DMS114 treated with DMSO at 0.1 percent for 48 hours (cell line): ENCODE results near the gene LIX1.

ENCODE experiments used
- DNase-seq: peaks from one replicate; lab custom pipeline; 2025; ENCODE audit not compliant: unreplicated experiment; lab: John Stamatoyannopoulos, UW

Gene LIX1

GRCh38 chr5:97076098-97076497 is 66.3 kb downstream of the LIX1 start:
- no peak for DNase-seq

- no peak for DNase-seq
Observed at GRCh38 chr5:97075649-97076048, 66.8 kb downstream of the LIX1 start.

- no peak for DNase-seq
Observed at GRCh38 chr5:97074859-97075489, 67.4 kb downstream of the LIX1 start.

- no peak for DNase-seq
Observed at GRCh38 chr5:97073420-97073819, 69.0 kb downstream of the LIX1 start.

DNA sequence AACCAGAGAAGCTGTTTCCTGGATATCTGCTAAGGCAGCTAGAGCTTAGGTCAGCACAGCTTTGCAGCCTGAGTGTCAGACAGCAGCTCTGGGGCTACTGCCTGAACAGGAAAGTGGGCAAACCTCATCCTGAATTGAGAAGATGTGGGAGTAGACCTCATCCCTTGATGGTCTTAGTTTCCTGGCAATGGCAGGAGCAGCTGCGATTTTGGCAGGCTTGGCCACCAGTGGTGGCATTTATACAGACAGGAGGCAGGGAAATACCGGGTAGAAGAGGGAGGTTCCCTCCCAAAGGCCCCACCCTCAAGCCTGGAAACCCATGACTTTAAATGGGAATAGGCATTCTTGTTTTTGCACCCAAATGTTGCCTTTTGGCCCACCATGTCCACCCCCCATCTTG is 69.7 kb downstream of the LIX1 start:
- no peak for DNase-seq

GRCh38 chr5:97071993-97072392 is 70.4 kb downstream of the LIX1 start:
- DNase-seq, result no peak

GRCh38 chr5:97071101-97071500 is 71.3 kb downstream of the LIX1 start:
- DNase-seq, result no peak

DNA sequence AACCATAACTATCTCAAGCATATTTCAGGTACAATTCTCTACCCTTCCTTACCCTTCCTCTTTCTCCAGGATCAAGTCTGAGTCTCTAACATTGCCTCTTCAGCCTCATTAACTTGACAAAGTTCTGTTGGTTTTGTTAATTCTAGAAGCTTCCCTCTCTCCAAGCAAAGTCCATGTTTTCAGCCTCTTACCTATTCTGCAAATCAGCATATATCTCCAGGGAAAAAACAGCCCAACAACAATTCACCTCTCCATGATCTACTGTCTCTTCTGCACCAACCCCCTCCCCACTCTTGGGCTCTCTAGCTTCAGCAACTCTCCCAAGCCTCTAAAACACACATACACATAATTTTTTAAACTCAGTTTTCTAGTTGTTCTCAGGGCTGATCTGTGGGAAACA is 72.2 kb downstream of the LIX1 start:
- DNase-seq, result no peak

DNA sequence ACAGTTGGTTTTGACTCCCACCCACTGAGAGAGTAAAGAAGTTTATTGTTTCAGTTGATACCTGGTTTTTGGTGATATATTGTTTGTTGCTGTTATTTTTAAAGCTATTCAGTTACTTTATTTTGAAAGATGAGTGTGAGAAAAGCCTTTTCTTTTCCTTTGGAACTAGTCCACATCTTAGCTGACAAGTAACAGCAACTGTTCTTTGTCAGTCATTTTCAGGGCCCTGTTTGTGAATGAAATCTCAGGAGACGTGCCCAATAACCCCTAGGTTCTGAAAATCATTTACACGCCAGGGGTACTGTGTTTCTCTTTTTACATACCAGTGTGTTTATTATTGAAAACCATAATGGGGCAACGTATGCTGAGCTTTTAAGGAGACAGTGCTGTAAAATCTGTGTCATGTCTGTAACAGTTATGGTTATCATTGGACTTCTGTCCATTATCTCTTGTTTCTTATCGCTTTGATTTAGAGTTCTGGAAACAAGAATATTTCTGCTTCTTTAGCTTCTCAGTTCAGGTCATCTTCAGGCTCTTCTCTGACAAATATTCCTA is 75.0 kb downstream of the LIX1 start:
- no peak for DNase-seq

DNA sequence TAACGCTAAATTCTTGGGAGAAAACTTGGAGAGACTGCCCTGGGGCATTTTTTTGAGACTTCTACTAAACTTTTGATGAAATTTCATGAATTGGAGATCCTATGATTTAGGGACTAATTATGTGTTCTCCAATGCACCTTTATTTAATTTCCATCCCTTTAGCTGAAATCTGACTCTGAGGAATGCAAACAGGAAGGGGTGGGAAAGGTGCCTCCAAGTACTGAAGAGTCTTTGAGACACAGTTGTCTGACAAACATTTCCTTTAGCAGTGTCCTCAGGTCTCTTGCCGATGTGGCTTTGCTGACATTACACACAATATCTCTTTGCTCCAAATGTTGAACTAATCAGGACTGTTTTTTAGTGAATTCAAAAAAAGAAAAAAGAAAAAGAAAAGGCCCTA is 76.9 kb downstream of the LIX1 start:
- no peak for DNase-seq

DNA sequence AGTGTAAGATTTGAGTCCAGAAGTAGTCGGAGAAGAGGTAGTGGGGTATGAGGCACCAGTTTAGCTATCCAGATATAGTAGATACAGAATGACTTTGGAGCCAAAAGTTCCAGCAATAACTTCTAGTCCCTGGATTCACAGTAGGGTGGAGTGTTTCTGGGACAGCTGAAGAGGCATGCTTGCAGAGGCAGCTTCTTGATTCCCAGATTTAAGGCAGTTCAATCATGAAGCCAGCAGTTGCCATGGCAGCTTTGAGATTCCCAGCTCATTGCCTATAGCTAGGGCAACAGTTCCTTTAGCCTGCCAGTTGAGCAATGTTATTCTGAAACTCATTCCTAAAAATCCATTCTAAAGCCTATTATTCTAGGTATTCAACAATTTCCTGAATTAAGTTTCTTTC is 79.2 kb downstream of the LIX1 start:
- no peak for DNase-seq

DNA sequence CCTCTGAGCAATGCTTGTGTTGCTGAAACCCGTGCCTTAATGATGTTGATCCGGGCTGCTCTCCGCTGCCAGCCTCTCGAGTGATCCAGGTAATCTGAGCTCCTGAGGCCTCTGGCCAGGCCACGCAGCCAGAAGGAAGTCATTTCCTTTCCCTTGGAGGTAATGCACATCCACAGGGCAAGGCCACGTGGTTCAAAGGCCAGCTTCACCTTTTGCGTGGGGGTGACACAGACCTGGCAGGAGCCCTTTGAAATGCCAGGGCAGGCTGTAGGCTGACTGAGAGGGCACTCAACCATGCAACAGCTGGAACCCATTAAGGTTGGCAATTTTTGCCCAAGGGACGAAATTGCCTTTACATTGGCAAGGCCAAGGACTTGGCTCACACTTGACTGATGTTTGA is 80.4 kb downstream of the LIX1 start:
- no peak for DNase-seq

GRCh38 chr5:97056263-97056662 is 86.1 kb downstream of the LIX1 start:
- DNase-seq, result no peak

- no peak for DNase-seq
Observed at GRCh38 chr5:97049175-97049574, 93.2 kb downstream of the LIX1 start.

GRCh38 chr5:97047076-97047475 is 95.3 kb downstream of the LIX1 start:
- DNase-seq, result no peak

DNA sequence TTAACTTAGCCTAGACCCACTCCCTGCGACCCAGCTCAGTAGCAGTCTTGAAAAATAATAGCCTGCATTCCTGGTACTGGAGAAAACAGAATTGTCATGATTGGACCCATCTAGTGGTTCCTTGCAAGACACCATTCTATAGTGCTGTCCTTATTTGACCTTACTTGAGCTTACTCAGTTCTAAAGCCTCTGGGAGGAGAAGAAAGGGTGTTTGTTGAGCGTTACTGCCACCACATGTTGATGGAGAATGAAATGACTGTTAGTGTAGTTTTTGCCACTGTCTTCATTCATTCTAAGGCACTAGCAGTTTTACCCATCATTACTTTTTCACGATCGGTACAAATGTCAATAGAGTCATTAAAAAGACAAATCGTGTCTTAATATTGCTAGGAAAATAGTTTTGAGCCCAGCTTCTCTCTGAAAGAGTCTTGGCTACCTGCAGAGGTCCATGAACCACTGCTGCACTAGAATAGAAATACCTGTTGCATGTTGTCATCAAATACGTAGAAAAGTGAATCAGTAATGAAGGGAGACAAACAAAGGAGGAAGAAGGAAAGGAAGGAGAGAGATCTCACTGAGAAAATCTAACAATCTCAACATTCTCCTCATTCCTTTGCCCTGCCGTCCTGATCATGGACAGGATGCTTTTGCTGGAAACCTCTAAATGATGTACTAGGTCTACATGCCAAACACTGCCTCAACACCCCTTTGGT is 96.0 kb downstream of the LIX1 start:
- DNase-seq, result no peak

DNA sequence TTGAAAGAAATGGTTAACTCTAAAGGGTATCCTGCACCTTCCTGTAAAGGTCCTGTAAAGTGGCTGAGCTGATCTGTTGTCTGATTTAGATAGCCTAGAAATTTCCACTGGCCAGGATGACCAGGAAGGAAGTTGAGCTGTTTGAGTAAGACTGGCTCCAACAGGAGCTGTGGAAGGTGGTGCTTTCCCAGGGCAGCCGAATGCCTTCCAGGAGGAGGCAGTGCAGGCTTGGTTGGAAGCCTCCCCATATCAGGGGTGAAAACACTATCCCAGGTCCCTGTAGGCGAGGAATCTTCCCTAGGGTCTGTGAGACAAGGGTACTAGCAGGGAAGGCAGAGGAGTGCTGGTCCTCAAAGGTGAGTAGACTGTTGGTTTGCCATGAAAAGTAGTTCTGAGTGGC is 98.4 kb downstream of the LIX1 start:
- DNase-seq, result no peak

DNA sequence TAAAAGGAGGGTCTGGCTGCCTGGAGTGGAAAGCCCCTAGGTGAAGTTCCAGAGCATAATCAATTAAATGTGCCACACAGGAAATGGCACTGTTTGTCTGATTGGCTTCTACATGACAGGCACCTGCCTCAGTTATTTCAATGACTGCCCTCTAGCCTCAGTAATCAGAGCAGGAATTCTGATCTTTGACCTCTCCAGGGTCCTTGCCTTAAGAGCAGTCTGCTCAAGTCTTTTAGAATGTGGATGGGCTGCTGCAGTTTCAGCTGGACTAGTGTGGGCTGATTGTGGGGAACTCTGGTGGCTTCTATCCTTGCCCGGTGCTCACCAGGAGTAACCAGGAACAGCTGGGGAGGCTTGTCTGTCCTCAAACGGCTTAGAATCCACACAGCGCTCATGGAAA is 98.9 kb downstream of the LIX1 start:
- DNase-seq, result no peak

DNA sequence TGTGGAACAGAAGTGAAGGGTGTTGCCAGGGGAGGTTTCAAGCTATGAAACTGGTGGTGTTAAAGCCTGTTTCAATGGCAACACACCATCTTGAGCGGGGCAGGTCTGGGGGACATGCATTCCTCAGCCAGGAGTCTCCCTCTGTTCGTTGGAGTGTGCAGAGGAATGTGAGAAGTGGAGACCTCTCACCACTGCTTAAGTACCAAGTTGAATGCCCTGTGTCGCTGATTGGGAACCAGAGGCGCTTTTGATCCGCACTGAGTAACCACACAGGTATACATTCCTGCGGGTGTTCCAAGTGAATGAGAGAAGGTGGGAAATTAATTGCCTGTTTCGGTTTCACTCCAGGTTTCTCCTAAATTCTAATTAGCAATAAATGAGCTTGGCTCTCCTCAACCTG is 99.4 kb downstream of the LIX1 start:
- DNase-seq, result no peak
